DND-41 (cell line): ENCODE measurements around the gene FREM1.

Source experiments
- EZH2 ChIP-seq: IDR thresholded peaks from 3 replicates; pipeline ENCODE4 v1.6.1; 2012; ENCODE audit warnings: borderline replicate concordance, low read depth, mild to moderate bottlenecking, moderate library complexity, low read length, inconsistent platforms; ENCODE audit not compliant: severe bottlenecking
- TF ChIP-seq, protein P1 (sequence below): IDR thresholded peaks from 2 replicates; pipeline ENCODE4 v1.5.1; 2012; ENCODE audit warnings: borderline replicate concordance, low read length, moderate library complexity, mild to moderate bottlenecking; ENCODE audit not compliant: poor library complexity, severe bottlenecking; ENCODE audit errors: extremely low read depth

DNA sequence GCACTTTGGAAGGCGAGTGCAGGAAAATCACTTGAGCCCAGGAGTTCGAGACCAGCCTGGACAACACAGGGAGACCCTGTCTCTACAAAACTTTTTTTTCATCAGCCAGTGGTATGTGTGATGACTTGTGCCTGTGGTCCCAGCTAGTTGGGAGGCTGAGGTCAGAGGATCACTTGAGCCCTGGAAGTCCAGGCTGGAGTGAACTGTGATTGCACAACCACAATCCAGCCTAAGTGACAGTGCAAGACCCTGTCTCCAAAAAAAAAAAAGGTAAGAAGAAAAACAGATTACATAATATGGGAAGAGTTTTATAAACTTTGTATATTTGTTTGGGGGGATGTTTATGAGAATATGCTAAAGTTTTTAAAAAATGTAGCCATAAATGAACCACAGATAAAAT, 111.2 kb downstream of the FREM1 start:
- TF ChIP-seq, protein P1, sequence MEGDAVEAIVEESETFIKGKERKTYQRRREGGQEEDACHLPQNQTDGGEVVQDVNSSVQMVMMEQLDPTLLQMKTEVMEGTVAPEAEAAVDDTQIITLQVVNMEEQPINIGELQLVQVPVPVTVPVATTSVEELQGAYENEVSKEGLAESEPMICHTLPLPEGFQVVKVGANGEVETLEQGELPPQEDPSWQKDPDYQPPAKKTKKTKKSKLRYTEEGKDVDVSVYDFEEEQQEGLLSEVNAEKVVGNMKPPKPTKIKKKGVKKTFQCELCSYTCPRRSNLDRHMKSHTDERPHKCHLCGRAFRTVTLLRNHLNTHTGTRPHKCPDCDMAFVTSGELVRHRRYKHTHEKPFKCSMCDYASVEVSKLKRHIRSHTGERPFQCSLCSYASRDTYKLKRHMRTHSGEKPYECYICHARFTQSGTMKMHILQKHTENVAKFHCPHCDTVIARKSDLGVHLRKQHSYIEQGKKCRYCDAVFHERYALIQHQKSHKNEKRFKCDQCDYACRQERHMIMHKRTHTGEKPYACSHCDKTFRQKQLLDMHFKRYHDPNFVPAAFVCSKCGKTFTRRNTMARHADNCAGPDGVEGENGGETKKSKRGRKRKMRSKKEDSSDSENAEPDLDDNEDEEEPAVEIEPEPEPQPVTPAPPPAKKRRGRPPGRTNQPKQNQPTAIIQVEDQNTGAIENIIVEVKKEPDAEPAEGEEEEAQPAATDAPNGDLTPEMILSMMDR: no peak
- no peak for TF ChIP-seq EZH2
